ELR (cell line): ENCODE data around the gene NECTIN1.
A peak's percentile ranks its signal among the peaks of the same experiment; 100 is the strongest.

Source experiments
- DNase-seq: peaks from one replicate; pipeline ENCODE4 v3.0.0-alpha.2; 2015; ENCODE audit warnings: low read depth

NECTIN1 gene

DNA sequence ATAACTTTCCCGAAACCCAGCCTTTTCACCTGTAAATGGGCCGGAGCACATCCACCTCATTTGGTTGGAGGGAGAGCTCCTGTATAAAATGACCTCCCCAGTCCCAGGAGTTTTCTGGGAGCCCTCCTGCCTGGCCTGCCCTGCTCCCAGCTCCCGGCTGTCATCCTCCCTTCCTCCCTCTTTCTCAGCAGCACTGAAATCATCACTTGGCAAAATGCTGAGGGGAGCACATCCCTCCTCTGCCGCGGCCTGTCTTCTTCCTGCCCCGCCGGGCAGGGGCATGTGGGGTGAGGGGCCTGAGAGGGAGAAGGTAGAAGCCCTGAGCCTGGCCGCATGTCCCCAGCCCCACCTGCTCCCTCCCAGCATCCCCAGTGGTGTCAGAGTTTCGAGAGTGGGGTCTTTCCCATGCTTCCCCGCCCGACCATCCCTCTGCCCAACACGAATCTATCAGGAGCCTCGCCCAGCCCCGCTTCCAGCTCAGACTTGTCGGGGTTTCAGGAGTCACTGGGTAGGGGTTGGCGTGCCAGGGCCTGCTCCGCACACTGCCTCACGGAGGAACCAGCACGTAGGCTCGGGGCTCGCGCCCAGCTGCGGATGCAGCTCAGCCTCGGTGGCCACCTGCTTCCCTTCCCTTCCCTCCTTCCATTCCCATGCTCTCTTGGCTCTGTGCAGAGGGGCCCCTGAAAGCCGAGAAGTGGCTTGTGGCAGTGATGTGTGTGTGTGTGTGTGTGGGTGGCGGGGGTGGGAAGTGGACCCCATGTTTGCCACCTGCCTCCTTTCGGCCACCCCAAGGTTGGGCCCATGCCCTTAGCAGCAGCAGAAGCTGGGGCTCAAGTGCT lies 37.1 kb downstream of the NECTIN1 start:
- DNase-seq = no peak

- DNase-seq = no peak
These were observed 37.9 kb downstream of the NECTIN1 start for GRCh38 chr11:119691020-119691666.

DNA sequence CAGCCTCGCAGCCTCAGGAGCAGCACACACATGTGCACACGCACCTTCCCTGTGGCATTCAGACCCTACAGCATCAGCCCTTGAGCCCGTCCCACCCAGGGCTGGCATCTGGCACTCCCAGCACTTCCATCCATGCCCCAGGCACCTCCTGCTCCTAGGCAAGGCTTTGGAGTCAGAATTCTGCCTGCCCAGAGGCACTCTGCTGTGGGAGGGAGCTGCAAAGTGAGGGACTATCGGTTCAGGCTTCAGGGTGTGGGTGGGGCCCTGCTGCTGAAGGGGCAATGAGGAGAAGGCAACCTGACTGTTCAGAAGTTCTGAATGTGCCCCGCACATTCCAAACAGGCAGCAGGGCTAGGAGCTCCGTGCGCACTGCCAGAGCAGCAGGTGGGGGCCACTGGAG lies 39.7 kb downstream of the NECTIN1 start:
- no peak for DNase-seq

DNA sequence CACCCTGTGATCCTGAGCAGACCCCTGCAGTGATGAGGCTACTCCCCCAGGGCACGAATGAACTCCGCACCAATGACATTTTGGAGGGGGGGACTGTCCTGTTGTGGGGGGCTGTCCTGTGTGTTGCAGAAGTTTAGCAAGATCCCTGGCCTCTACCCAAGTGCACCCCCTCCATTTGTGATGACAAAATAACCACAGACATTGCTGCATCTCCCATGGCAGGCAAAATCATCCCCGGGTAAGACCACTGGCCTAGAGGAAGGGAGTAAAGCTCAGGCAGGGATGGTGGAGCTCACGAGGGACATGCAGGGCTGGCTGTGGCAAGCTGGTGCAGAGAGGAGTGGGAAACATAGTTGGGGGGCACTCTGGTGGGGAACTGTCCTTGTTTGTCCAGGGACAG lies 40.6 kb downstream of the NECTIN1 start:
- no peak for DNase-seq

GRCh38 chr11:119687373-119688046 lies 41.5 kb downstream of the NECTIN1 start:
- no peak for DNase-seq

GRCh38 chr11:119686177-119686882 lies 42.7 kb downstream of the NECTIN1 start:
- DNase-seq = no peak

DNA sequence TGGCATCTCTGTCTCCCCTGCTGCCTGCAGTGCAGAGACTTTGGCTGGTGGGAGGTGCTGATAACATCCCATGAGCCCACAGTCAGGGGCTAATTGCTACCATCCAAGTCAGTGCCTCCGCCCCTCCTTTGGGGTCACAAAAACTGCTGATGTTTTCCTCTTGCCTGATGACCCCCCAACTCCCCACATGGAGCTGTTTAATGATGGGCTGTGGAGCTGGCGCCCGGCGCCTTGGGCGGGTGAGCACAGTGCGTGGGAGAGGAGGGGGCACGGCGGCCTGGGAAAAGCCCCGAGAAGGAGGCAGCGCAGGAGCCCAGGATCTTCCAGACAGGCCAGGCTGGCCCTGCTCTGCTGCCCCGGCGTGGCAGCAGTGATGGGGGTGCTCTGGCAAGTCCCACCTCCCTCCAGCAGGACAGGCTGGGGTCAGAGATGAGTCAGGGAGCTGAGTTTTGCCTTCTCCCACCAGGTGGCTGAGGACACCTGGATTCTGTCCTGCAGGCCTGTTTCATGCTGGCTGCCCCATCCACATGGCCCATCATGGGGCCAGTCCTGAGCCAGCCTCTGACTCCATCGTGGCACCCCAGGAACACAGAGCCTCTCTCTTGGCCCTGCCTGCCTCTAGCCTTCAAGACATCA lies 43.8 kb downstream of the NECTIN1 start:
- no peak for DNase-seq

GRCh38 chr11:119684361-119685110 lies 44.5 kb downstream of the NECTIN1 start:
- DNase-seq = peak; percentile 89

- DNase-seq = no peak
These were observed 45.2 kb downstream of the NECTIN1 start for GRCh38 chr11:119683783-119684182.

GRCh38 chr11:119681361-119681910 lies 47.6 kb downstream of the NECTIN1 start:
- peak; percentile 16 for DNase-seq

DNA sequence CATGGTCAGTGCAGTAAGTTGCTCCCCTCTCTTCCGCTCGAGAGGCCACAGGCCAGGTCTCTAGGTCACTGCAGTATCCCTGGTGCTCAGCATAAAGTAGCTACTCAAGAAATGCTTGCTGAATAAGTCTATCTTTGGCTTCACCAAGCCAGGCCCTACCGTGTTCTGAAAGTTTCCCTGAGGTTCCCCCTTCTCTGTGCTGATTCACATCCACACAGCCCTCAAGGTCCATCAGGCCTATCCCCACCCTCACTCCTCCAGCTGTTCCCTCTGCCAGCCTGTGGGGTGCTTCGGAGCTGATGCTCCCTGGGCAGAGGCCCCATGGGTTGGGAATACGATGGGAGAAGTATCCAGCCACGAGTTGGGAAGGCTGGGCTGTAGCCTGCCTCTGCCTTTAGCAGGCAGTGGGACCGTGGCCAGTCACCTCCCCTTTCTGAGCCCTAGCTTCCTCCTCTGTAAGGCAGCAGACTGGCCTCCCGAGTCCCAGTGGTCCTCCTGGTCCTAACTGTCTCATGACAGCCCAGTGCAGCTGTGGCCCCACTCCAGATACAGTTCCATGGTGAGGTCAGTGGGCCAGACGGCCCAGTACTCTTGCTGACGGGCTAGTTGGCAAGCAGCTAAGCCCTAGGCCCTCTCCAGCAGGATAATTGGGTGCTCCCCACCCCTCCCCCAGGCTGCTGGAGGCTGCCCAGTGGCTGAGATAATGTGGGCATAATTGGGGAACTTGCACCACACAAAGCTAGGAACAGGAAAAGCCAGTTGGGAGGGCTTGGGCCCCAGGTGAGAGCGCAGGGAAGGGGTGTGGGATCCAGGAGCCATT lies 48.2 kb downstream of the NECTIN1 start:
- no peak for DNase-seq

DNA sequence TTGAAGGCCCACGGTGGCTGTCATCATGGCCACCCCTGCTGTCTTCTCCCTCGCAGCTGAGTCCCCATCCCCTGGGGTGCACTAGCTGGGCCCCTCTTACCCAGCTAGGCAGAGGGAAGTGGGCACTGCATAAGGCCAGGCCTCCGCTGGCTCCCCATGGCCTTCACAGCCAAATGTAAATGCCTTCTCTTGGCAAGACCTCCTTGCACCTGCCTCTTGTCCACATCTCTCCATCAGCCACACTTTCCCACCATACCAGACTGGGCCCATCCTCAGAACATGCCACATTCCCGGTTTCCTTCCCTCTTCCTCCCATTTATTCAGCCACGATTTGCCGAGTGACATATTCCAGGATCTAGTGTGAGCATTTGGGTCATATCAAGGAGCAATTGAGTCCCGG lies 49.7 kb downstream of the NECTIN1 start:
- DNase-seq = no peak

GRCh38 chr11:119678351-119678750 lies 50.6 kb downstream of the NECTIN1 start:
- no peak for DNase-seq

DNA sequence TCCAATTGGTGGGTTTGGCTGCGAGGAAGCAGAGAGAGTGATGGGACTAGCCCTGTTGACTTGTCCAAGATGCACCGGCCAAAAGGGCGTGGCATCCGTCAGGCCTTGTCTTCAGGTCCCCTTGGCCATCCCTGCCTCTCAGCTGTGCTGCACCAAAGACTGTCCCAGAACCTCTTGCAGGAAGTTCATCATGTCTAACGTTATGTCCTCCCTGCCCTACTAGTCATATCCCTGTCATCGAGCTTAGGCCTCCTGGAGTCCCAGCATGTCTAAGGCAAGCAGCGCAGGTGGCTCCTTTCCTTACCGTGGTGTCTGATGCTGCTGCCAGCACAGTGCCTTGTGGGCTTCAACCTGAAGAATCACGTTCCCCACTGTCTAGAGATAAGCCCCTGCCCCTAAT lies 51.2 kb downstream of the NECTIN1 start:
- no peak for DNase-seq

- peak; percentile 65 for DNase-seq
These were observed 52.5 kb downstream of the NECTIN1 start for GRCh38 chr11:119676461-119677020.

DNA sequence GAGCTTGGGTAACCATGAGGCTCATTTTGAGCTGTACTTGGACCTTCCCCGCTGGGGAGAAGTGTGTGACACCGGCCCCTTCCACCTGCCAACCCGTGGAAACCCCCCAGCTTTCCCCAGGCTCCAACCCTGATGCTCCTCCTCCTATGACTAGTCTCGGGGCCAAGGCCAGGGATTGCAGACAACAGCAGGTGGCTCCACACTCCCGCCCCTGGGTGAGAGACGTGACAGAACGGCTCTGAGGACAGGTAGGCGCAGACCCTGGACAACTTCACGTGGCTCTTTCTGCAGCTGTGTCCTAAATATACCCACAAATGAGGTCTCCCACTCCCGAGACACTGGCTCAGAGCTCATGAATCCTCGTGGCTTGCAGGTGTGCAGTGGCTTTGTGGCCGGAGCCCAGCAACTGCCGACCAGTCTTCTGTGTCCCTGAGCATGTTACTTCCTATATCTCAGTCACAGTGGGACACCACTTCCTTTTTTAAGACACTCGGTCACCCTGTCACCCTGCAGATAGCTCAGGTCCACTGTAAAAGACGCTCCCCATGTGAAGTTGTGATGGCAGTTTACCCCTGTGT lies 55.2 kb downstream of the NECTIN1 start:
- DNase-seq = no peak

GRCh38 chr11:119673052-119673758 lies 55.8 kb downstream of the NECTIN1 start:
- DNase-seq = no peak

DNA sequence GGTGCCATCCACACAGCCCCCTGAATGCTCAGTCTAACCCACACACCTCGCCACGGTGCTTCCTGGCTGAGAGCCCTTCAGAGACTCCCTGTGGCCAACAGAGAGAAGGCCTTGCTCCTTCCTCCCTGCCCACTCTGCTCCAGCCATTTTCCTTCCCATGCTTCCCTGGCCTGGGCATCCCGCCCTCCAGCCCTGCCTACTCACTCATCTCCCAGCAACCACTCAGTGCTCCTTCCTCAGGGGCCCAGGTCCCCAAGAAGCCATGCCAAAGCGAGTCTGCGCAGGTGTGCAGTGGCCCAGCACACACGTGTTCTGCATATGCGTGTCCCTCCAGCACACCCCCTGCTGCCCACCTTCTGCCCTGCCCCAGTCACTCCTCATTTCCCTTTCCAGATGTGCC lies 56.4 kb downstream of the NECTIN1 start:
- DNase-seq = no peak
